Kidney (tissue), 14 donors: ENCODE results near the gene SMG5. TPM values are rescaled to one million over a fixed set of nuclear protein-coding genes. Genes with fewer than 3 reads are reported as not detected.

Experiments
- DNase-seq, 5 donors: peaks; one replicate each; pipeline ENCODE4 v3.0.0-alpha.2; 2013 to 2020
- FAIRE-seq: peaks from 2 replicates; lab custom pipeline; 2012; peaks lifted over from hg19 to GRCh38; lab: Jason Lieb, UNC
- H3K27ac ChIP-seq, 2 donors: one replicate each; pipeline ENCODE4 v1.7.0; 2013; ENCODE audit warnings: low read depth in 2 of 2, low read length in 2 of 2, inconsistent platforms in 1 of 2
- H3K27me3 ChIP-seq: one replicate; pipeline ENCODE4 v1.7.1; 2013; ENCODE audit warnings: low read length, inconsistent platforms; ENCODE audit not compliant: control insufficient read depth, insufficient read depth
- H3K36me3 ChIP-seq, 3 donors: one replicate each; pipeline versions ENCODE4 v1.7.0 to v1.7.1; 2013; ENCODE audit warnings: low read length in 3 of 3, control low read depth in 1 of 3, inconsistent platforms in 1 of 3; ENCODE audit not compliant: insufficient read depth in 3 of 3, control insufficient read depth in 2 of 3
- H3K4me1 ChIP-seq, 3 donors: one replicate each; pipeline versions ENCODE4 v1.7.0 to v1.7.1; 2013; ENCODE audit warnings: low read length in 3 of 3, inconsistent platforms in 1 of 3, low read depth in 1 of 3; ENCODE audit not compliant: control insufficient read depth in 2 of 3, insufficient read depth in 2 of 3
- H3K4me3 ChIP-seq, 3 donors: one replicate each; pipeline versions ENCODE4 v1.7.0 to v1.8.1; 2013; ENCODE audit warnings: low read length in 3 of 3, control low read depth in 1 of 3, inconsistent platforms in 1 of 3
- H3K9ac ChIP-seq, 3 donors: one replicate each; pipeline versions ENCODE4 v1.7.0 to v1.7.1; 2013; ENCODE audit warnings: low read length in 3 of 3, control low read depth in 1 of 3, inconsistent platforms in 1 of 3
- H3K9me3 ChIP-seq, 3 donors: one replicate each; pipeline versions ENCODE4 v1.7.0 to v1.7.1; 2013; ENCODE audit warnings: low read length in 3 of 3, control low read depth in 1 of 3, inconsistent platforms in 1 of 3; ENCODE audit not compliant: control insufficient read depth in 2 of 3, insufficient read depth in 1 of 3
- CTCF ChIP-seq: IDR thresholded peaks from 3 replicates; pipeline ENCODE4 v1.5.1; 2012; ENCODE audit warnings: mild to moderate bottlenecking, moderate library complexity, borderline replicate concordance; ENCODE audit not compliant: insufficient read depth; ENCODE audit errors: extremely low read depth
- intact Hi-C: fragments of 100-400 bp; cut with DNase I; formaldehyde crosslinking; loops from one replicate; pipeline ENCODE4 v1.11.1; 2022
- polyA plus RNA-seq: library from polyadenylated mRNA; stranded (reverse); fragments of 350-450 nt; fragmentation: Illumina TruSeq; extraction: RNeasy Lipid Tissue Mini Kit (QIAGEN cat#74804); gene quantifications from one replicate; pipeline ENCODE4 v1.2.3, GENCODE V29; 2014; ENCODE audit warnings: low read depth, low replicate concordance; ENCODE audit not compliant: insufficient read depth
- total RNA-seq: library from RNA; stranded (reverse); fragmentation: NEBNext Ultra II Directional; extraction: Animal tissue kit (Norgen Biotek cat#: 25700); gene quantifications from one replicate; pipeline ENCODE4 v1.2.1, GENCODE V29; 2021
- donor health status: control.
- donor health status: control.
- donor health status: control.
- donor health status: control.
- donor health status: control.
- donor health status: DM: yes; HTN: yes; CAD: no.
- donor health status: Normal renal cell carcinoma (clear cell type).

Gene SMG5
- total and polyA plus RNA-seq, 2 donors from 2014 or later: 46.1 to 69.5 TPM

- Histone ChIP-seq H3K9me3 (no peaks in the 10 kb centered on the region), H3K27ac (no peak overlapping the region), H3K4me3 (no peak overlapping the region), H3K9ac (no peak overlapping the region), H3K36me3 (peaks cover 0 to 22% (median 6%) of the 10 kb centered on the region in 3 donors), H3K27me3 (no peaks in the 10 kb centered on the region), H3K4me1 (peaks cover 0 to 7% (median 0%) of the 10 kb centered on the region in 3 donors)
- DNase-seq (no peak), FAIRE-seq (no peak)
- no peak for TF ChIP-seq CTCF
- intact Hi-C loops: no loop called here
Observed at GRCh38 chr1:156246781-156247459, 35.7 kb downstream of the SMG5 start.

- H3K4me3 ChIP-seq: peak overlapping the region in 1 of 3 donors; percentile 21
- no peaks in the 10 kb centered on the region for H3K9me3 ChIP-seq
- FAIRE-seq (no peak), DNase-seq (peak in 1 of 5 donors; percentile 52)
- H3K27ac ChIP-seq: no peak overlapping the region
- no peak for TF ChIP-seq CTCF
- H3K36me3 ChIP-seq: peaks cover 0 to 18% (median 3%) of the 10 kb centered on the region in 3 donors
- no peaks in the 10 kb centered on the region for H3K27me3 ChIP-seq
- peaks cover 0 to 7% (median 0%) of the 10 kb centered on the region in 3 donors for H3K4me1 ChIP-seq
- intact Hi-C loops: no loop called here
- no peak overlapping the region for H3K9ac ChIP-seq
Observed at GRCh38 chr1:156246241-156246780, 36.3 kb downstream of the SMG5 start.

- peak; percentile 44 to 83 (median 65) for DNase-seq
- Histone ChIP-seq H3K27ac (no peak overlapping the region), H3K4me3 (peak overlapping the region in 2 of 3 donors; percentile 6 to 21), H3K9ac (no peak overlapping the region), H3K27me3 (no peaks in the 10 kb centered on the region), H3K36me3 (peaks cover 0 to 15% (median 0%) of the 10 kb centered on the region in 3 donors), H3K9me3 (no peaks in the 10 kb centered on the region), H3K4me1 (peaks cover 0 to 7% (median 0%) of the 10 kb centered on the region in 3 donors)
- intact Hi-C loops: no loop called here
- no peak for FAIRE-seq
- TF ChIP-seq CTCF: no peak
Observed at GRCh38 chr1:156245451-156246232, 37.0 kb downstream of the SMG5 start.
